ENCODE data around the gene PILRA.
"Not testable (repeated sequence)": the region's sequence is repeated elsewhere in the genome, so short reads cannot be mapped to it uniquely, and the experiment has no call there.

GRCh38 chr7:100373870-100374598, 747 bp downstream of the PILRA start:
- TF ChIP-seq CTCF (IDR thresholded peaks at IDR 0.05 in 4 of 5, conservative IDR thresholded peaks at IDR 0.05 in 1 of 5); POLR2A (IDR thresholded peaks at IDR 0.05): not testable (repeated sequence)

All from gastrocnemius medialis (tissue), 4 donors.